SK-N-SH treated with all-trans-retinoic acid at 6 μM for 48 hours (cell line): ENCODE results near the gene TMEM132D.
"Not testable (repeated sequence)": the region's sequence is repeated elsewhere in the genome, so short reads cannot be mapped to it uniquely, and the experiment has no call there.

Experiments
- ATAC-seq: fragments of 200-7000 bp; cut with Tn5 transposase; 3 replicates; pipeline ENCODE4 v1.9.1; 2020; ENCODE audit warnings: mild to moderate bottlenecking, moderate library complexity
- ARNTL ChIP-seq: fragments of 450-650 bp; formaldehyde crosslinking; IDR thresholded peaks from 2 replicates; pipeline ENCODE4 v1.5.0; 2020; ENCODE audit warnings: low read depth, mild to moderate bottlenecking, moderate library complexity, borderline replicate concordance
- BACH2 ChIP-seq: fragments of 250-450 bp; sonication (Bioruptor Pico); IDR thresholded peaks from 2 replicates; pipeline ENCODE4 v1.9.0; 2021; ENCODE audit warnings: mild to moderate bottlenecking, borderline replicate concordance
- CSDC2 ChIP-seq: fragments of 250-450 bp; sonication (Bioruptor Pico); IDR thresholded peaks from 2 replicates; pipeline ENCODE4 v1.5.0; 2020; ENCODE audit warnings: mild to moderate bottlenecking, moderate library complexity
- ISL1 ChIP-seq: fragments of 250-450 bp; sonication (Bioruptor Pico); IDR thresholded peaks from 2 replicates; pipeline ENCODE4 v2.1.2; 2022; ENCODE audit warnings: mild to moderate bottlenecking, moderate library complexity
- PPARA ChIP-seq: fragments of 250-450 bp; sonication (Bioruptor Pico); IDR thresholded peaks from 2 replicates; pipeline ENCODE4 v1.5.0; 2020; ENCODE audit warnings: mild to moderate bottlenecking, borderline replicate concordance
- RARB ChIP-seq: fragments of 250-450 bp; sonication (Bioruptor Pico); IDR thresholded peaks from 2 replicates; pipeline ENCODE4 v1.8.0; 2021; ENCODE audit warnings: mild to moderate bottlenecking, moderate library complexity
- SNAI2 ChIP-seq: fragments of 250-450 bp; sonication (Bioruptor Pico); IDR thresholded peaks from 2 replicates; pipeline ENCODE4 v1.5.0; 2020; ENCODE audit warnings: mild to moderate bottlenecking, moderate library complexity
- TCF4 ChIP-seq: fragments of 250-450 bp; sonication (Bioruptor Pico); IDR thresholded peaks from 2 replicates; pipeline ENCODE4 v1.8.0; 2021; ENCODE audit warnings: mild to moderate bottlenecking, moderate library complexity, borderline replicate concordance
- ZFP3 ChIP-seq: fragments of 250-450 bp; sonication (Bioruptor Pico); IDR thresholded peaks from 2 replicates; pipeline ENCODE4 v1.5.0; 2020; ENCODE audit warnings: mild to moderate bottlenecking, moderate library complexity
- ZFP30 ChIP-seq: fragments of 450-650 bp; formaldehyde crosslinking; IDR thresholded peaks from 2 replicates; pipeline ENCODE4 v1.5.0; 2022; ENCODE audit warnings: mild to moderate bottlenecking, moderate library complexity
- ZNF565 ChIP-seq: fragments of 450-650 bp; formaldehyde crosslinking; conservative IDR thresholded peaks from 2 replicates; pipeline ENCODE4 v1.5.0; 2020; ENCODE audit warnings: low read depth, mild to moderate bottlenecking, moderate library complexity
- ZNF70 ChIP-seq: fragments of 450-650 bp; formaldehyde crosslinking; IDR thresholded peaks from 2 replicates; pipeline ENCODE4 v1.5.0; 2020; ENCODE audit warnings: mild to moderate bottlenecking, moderate library complexity
- ZNF8 ChIP-seq: fragments of 450-650 bp; formaldehyde crosslinking; IDR thresholded peaks from 2 replicates; pipeline ENCODE4 v1.5.0; 2020; ENCODE audit warnings: mild to moderate bottlenecking, moderate library complexity
- TF ChIP-seq, protein P1 (sequence below): fragments of 250-450 bp; sonication (Bioruptor Pico); IDR thresholded peaks from 2 replicates; pipeline ENCODE4 v1.8.0; 2020; ENCODE audit warnings: mild to moderate bottlenecking, moderate library complexity, borderline replicate concordance
- TF ChIP-seq, protein P2 (sequence below): fragments of 250-450 bp; sonication (Bioruptor Pico); IDR thresholded peaks from 2 replicates; pipeline ENCODE4 v1.8.0; 2021; ENCODE audit warnings: low read depth, mild to moderate bottlenecking, moderate library complexity, borderline replicate concordance
- TF ChIP-seq, protein P3 (sequence below): fragments of 250-450 bp; sonication (Bioruptor Pico); IDR thresholded peaks from 2 replicates; pipeline ENCODE4 v1.5.0; 2020; ENCODE audit warnings: mild to moderate bottlenecking, moderate library complexity
- TF ChIP-seq, protein P4 (sequence below): fragments of 250-450 bp; sonication (Bioruptor Pico); IDR thresholded peaks from 2 replicates; pipeline ENCODE4 v1.5.1; 2021; ENCODE audit warnings: mild to moderate bottlenecking, moderate library complexity
- TF ChIP-seq, protein P5 (sequence below): fragments of 250-450 bp; sonication (Bioruptor Pico); IDR thresholded peaks from 2 replicates; pipeline ENCODE4 v1.5.1; 2020; ENCODE audit warnings: low read depth, mild to moderate bottlenecking, moderate library complexity

TMEM132D gene

DNA sequence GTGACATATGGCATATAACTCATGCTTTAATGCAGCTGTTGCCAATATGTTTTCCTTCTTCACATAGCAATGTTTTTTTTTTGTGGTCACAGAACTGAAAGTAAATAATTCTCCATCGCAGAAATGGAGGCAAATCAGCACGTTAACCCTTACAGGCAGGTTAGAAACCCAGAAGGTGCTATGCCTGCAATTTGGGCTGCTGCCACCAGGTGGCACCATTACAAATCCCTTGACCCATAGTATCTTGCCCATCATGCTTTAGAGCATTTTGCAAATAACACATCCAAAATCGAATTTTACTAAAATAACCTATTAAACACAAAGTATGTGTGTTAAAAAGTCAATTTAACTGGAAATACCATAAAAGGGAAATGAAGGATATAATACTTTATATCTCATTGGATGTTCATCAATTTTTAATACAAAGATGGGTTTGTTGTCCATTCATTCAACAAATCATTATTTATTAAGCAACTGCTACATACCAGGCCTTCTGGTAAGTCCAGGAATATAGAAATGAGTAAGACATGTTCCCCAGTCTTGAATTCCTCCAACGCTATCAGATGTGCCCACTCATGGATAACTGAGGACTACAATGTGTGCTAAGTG is 710.5 kb downstream of the TMEM132D start (continued):
- TF ChIP-seq, protein P1, sequence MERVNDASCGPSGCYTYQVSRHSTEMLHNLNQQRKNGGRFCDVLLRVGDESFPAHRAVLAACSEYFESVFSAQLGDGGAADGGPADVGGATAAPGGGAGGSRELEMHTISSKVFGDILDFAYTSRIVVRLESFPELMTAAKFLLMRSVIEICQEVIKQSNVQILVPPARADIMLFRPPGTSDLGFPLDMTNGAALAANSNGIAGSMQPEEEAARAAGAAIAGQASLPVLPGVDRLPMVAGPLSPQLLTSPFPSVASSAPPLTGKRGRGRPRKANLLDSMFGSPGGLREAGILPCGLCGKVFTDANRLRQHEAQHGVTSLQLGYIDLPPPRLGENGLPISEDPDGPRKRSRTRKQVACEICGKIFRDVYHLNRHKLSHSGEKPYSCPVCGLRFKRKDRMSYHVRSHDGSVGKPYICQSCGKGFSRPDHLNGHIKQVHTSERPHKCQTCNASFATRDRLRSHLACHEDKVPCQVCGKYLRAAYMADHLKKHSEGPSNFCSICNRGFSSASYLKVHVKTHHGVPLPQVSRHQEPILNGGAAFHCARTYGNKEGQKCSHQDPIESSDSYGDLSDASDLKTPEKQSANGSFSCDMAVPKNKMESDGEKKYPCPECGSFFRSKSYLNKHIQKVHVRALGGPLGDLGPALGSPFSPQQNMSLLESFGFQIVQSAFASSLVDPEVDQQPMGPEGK, result no peak
- no peak for TF ChIP-seq ISL1 (CRISPR knock-in tag)
- no peak for TF ChIP-seq TCF4 (CRISPR knock-in tag)
- no peak for TF ChIP-seq ZFP30 (CRISPR knock-in tag)
- TF ChIP-seq RARB (CRISPR knock-in tag), result no peak
- TF ChIP-seq SNAI2 (CRISPR knock-in tag), result no peak
- no peak for TF ChIP-seq BACH2 (CRISPR knock-in tag)

DNA sequence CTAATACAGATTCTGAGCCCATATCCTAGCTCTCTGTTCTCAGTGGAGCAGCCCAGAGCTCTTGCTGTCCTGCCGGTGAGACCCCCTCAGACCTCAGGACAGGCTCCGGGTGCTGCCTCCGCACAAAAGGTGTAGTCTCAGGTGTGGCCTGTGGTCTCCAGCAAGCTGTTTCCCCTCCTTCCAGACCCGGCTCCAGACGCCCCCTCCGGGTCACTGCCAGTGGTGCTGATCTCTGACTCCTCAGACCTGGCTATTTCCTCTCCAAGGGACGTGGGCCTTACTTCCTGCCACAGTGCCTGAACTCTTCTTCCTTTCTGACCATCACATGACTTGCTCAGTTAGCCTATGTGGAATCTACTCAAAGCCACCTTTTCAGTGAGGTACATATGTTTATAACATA is 713.0 kb downstream of the TMEM132D start:
- ATAC-seq, result no peak
- TF ChIP-seq ZNF565 (CRISPR knock-in tag) (no peak), ZFP3 (CRISPR knock-in tag) (no peak), PPARA (CRISPR knock-in tag) (no peak), ZNF8 (CRISPR knock-in tag) (no peak), CSDC2 (CRISPR knock-in tag) (no peak), TCF4 (CRISPR knock-in tag) (no peak), ZFP30 (CRISPR knock-in tag) (no peak), ARNTL (CRISPR knock-in tag) (no peak), ISL1 (CRISPR knock-in tag) (no peak), ZNF70 (CRISPR knock-in tag) (no peak)
- TF ChIP-seq, protein P2, sequence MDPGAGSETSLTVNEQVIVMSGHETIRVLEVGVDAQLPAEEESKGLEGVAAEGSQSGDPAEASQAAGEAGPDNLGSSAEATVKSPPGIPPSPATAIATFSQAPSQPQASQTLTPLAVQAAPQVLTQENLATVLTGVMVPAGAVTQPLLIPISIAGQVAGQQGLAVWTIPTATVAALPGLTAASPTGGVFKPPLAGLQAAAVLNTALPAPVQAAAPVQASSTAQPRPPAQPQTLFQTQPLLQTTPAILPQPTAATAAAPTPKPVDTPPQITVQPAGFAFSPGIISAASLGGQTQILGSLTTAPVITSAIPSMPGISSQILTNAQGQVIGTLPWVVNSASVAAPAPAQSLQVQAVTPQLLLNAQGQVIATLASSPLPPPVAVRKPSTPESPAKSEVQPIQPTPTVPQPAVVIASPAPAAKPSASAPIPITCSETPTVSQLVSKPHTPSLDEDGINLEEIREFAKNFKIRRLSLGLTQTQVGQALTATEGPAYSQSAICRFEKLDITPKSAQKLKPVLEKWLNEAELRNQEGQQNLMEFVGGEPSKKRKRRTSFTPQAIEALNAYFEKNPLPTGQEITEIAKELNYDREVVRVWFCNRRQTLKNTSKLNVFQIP, result no peak
- TF ChIP-seq, protein P3, sequence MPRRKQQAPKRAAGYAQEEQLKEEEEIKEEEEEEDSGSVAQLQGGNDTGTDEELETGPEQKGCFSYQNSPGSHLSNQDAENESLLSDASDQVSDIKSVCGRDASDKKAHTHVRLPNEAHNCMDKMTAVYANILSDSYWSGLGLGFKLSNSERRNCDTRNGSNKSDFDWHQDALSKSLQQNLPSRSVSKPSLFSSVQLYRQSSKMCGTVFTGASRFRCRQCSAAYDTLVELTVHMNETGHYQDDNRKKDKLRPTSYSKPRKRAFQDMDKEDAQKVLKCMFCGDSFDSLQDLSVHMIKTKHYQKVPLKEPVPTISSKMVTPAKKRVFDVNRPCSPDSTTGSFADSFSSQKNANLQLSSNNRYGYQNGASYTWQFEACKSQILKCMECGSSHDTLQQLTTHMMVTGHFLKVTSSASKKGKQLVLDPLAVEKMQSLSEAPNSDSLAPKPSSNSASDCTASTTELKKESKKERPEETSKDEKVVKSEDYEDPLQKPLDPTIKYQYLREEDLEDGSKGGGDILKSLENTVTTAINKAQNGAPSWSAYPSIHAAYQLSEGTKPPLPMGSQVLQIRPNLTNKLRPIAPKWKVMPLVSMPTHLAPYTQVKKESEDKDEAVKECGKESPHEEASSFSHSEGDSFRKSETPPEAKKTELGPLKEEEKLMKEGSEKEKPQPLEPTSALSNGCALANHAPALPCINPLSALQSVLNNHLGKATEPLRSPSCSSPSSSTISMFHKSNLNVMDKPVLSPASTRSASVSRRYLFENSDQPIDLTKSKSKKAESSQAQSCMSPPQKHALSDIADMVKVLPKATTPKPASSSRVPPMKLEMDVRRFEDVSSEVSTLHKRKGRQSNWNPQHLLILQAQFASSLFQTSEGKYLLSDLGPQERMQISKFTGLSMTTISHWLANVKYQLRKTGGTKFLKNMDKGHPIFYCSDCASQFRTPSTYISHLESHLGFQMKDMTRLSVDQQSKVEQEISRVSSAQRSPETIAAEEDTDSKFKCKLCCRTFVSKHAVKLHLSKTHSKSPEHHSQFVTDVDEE, result no peak
- TF ChIP-seq, protein P1, result no peak
- TF ChIP-seq, protein P4, sequence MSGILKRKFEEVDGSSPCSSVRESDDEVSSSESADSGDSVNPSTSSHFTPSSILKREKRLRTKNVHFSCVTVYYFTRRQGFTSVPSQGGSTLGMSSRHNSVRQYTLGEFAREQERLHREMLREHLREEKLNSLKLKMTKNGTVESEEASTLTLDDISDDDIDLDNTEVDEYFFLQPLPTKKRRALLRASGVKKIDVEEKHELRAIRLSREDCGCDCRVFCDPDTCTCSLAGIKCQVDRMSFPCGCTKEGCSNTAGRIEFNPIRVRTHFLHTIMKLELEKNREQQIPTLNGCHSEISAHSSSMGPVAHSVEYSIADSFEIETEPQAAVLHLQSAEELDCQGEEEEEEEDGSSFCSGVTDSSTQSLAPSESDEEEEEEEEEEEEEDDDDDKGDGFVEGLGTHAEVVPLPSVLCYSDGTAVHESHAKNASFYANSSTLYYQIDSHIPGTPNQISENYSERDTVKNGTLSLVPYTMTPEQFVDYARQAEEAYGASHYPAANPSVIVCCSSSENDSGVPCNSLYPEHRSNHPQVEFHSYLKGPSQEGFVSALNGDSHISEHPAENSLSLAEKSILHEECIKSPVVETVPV (CRISPR knock-in tag), result no peak
- TF ChIP-seq, protein P5, sequence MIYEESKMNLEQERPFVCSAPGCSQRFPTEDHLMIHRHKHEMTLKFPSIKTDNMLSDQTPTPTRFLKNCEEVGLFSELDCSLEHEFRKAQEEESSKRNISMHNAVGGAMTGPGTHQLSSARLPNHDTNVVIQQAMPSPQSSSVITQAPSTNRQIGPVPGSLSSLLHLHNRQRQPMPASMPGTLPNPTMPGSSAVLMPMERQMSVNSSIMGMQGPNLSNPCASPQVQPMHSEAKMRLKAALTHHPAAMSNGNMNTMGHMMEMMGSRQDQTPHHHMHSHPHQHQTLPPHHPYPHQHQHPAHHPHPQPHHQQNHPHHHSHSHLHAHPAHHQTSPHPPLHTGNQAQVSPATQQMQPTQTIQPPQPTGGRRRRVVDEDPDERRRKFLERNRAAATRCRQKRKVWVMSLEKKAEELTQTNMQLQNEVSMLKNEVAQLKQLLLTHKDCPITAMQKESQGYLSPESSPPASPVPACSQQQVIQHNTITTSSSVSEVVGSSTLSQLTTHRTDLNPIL (CRISPR knock-in tag), result no peak

DNA sequence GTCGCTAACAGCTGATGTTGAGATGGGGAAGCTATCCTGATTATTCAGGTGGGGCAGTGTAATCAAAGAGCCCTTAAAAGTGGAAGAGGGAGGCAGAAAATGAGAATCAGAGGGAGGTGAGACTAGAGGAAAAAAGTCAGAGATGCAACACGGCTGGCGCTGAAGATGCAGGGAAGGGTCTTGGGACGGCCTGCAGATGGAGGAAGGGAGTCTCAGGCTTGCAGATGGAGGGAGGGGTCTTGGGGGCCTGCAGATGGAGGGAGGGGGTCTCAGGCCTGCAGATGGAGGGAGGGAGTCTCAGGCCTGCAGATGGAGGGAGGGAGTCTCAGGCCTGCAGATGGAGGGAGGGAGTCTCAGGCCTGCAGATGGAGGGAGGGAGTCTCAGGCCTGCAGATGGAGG is 713.9 kb downstream of the TMEM132D start:
- ATAC-seq, result not testable (repeated sequence)
